Prostate gland (tissue), 2 donors: Measurements from ENCODE around the gene SURF1.

Experiments
- POLR2A ChIP-seq: fragments of 450-650 bp; IDR thresholded peaks from one replicate; pipeline ENCODE4 v1.6.1; 2016; ENCODE audit warnings: antibody characterized with exemption, mild to moderate bottlenecking
- POLR2AphosphoS5 ChIP-seq: sonication (generic); formaldehyde crosslinking; IDR thresholded peaks from one replicate; pipeline ENCODE4 v1.6.1; 2017; ENCODE audit warnings: antibody characterized with exemption
- TF ChIP-seq, protein P1 (sequence below), 4 experiments: fragments of 200-600 bp in 2 of 4; fragments of 450-650 bp in 2 of 4; sonication (generic) in 2 of 4; IDR thresholded peaks; 1 replicate in 3 of 4; 2 replicates in 1 of 4; pipeline ENCODE4 v1.5.1; 2016 to 2019; ENCODE audit warnings: antibody characterized with exemption in 4 of 4, mild to moderate bottlenecking in 2 of 4, moderate library complexity in 2 of 4

GRCh38 chr9:133404454-133405002 is 48.2 kb upstream of the SURF1 start:
- TF ChIP-seq, protein P1, sequence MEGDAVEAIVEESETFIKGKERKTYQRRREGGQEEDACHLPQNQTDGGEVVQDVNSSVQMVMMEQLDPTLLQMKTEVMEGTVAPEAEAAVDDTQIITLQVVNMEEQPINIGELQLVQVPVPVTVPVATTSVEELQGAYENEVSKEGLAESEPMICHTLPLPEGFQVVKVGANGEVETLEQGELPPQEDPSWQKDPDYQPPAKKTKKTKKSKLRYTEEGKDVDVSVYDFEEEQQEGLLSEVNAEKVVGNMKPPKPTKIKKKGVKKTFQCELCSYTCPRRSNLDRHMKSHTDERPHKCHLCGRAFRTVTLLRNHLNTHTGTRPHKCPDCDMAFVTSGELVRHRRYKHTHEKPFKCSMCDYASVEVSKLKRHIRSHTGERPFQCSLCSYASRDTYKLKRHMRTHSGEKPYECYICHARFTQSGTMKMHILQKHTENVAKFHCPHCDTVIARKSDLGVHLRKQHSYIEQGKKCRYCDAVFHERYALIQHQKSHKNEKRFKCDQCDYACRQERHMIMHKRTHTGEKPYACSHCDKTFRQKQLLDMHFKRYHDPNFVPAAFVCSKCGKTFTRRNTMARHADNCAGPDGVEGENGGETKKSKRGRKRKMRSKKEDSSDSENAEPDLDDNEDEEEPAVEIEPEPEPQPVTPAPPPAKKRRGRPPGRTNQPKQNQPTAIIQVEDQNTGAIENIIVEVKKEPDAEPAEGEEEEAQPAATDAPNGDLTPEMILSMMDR (IDR thresholded peaks at IDR 0.05): no peak
- TF ChIP-seq POLR2AphosphoS5 (no peak), POLR2A (no peak)
